Islet precursor cell (in vitro differentiated cells): ENCODE measurements around the gene XIST.
"Not testable (repeated sequence)": the region's sequence is repeated elsewhere in the genome, so short reads cannot be mapped to it uniquely, and the experiment has no call there.

ENCODE experiments used
- DNase-seq: peaks from one replicate; pipeline ENCODE4 v3.0.0-alpha.2; 2018

The XIST gene

DNA sequence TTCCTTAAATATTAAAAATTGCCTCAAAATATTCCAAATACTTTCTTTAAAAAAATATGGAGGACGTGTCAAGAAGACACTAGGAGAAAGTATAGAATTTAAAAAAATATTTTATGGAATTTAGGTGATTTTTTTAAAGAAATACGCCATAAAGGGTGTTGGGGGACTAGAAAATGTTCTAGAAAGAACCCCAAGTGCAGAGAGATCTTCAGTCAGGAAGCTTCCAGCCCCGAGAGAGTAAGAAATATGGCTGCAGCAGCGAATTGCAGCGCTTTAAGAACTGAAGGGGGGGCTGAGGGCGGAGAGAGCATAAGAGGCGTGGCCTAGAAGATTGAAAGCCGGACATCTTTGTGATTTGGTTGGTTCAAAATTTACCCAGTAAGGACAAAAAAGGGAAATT is at the start of gene XIST:
Gene XIST (minus strand): TSS at position 248 of the 400 bp plus-strand sequence.
- DNase-seq = no peak

DNA sequence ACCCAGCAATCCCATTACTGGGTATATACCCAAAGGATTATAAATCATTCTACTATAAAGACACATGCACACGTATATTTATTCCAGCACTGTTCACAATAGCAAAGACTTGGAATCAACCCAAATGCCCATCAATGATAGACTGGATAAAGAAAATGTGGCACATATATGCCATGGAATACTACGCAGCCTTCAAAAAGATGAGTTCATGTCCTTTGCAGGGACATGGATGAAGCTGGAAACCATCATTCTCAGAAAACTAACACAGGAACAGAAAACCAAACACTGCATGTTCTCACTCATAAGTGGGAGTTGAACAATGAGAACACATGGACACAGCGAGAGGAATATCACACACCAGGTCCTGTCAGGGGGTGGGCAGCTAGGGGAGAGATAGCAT is 45.8 kb upstream of the XIST start:
- DNase-seq = not testable (repeated sequence)

DNA sequence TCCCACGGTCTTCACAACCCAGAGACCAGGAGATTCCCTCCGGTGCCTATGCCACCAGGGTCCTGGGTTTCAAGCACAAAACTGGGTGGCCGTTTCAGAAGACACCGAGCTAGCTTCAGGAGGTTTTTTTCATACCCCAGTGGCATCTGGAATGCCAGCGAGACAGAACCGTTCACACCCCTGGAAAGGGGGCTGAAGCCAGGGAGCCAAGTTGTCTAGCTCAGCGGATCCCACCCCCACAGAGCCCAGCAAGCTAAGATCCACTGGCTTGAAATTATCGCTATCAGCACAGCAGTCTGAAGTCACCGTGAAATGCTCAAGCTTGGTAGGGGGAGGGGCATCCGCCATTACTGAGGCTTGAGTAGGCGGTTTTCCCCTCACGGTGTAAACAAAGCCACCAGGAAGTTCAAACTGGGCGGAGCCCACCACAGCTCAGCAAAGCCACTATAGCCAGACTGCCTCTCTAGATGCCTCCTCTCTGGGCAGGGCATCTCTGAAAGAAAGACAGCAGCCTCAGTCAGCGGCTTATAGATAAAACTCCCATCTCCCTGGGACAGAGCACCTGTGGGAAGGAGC is 40.1 kb upstream of the XIST start:
- not testable (repeated sequence) for DNase-seq

DNA sequence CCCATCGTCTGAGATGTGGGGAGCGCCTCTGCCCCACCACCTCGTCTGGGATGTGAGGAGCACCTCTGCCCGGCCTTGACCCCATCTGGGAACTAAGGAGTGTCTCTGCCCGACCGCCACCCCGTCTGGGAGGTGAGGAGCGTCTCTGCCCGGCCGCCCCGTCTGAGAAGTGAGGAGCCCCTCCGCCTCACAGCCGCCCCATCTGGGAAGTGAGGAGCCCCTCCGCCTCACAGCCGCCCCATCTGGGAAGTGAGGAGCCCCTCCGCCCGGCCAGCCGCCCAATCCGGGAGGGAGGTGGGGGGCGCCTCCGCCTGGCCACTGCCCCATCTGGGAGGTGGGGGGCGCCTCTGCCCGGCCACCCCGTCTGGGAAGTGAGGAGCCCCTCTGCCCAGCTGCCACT is 29.7 kb upstream of the XIST start:
- not testable (repeated sequence) for DNase-seq

DNA sequence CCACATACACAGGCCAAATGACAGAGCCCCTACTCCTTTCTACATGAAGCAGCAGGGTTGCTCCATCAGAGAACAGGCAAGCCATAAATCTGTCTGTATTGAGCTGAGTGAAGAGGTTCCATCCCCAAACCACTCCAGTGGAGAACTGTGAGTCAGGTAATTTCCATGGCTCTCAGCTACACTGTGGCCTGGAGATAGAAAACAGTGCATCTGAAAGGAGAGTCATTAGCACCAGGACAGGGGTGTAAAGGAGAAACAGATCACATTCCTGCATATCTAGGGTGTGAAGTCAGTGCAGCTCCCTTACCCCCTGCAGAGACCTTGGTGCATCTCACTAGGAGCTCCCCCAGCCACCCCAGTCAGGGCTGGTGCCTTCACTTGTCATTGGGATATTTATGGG is 25.2 kb upstream of the XIST start:
- peak; percentile 93 for DNase-seq

DNA sequence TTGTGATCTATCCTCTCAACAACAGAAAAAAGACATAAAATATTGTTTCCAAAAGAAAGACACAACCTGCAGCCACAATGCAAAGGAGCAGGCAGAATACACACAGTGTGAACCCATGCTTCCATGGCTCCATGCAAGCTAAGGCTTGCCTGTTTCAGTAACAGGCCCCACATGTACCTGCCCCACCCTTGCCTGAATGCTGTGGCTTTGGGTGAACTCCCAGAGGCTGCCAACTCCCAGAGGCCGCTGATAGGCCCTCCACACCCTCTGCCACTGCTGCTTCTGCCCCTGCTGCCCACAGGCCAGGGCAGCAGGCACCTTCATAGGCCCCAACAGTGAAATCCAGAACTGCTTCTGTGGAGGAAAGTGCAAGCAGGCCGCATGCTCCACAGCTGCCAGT is 24.4 kb upstream of the XIST start:
- no peak for DNase-seq

DNA sequence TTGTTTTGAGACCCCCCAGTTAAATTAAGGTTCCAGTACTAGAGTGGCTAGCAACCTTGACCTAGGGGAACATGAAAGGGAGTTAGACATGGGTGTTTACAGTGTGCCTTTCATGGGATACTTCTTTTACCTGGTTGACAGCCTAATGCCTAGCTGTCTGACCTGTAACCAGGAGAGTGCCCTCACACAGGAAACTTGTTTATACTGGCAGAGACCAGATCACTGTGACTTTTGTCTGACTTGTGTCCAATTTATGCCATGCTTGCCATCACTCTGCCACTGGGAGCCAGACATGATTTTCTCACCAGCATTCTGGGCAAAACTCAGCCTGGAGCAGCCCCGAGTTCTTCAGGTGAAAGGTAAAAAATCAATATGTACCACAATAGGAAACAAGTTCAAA is 16.4 kb upstream of the XIST start:
- no peak for DNase-seq

DNA sequence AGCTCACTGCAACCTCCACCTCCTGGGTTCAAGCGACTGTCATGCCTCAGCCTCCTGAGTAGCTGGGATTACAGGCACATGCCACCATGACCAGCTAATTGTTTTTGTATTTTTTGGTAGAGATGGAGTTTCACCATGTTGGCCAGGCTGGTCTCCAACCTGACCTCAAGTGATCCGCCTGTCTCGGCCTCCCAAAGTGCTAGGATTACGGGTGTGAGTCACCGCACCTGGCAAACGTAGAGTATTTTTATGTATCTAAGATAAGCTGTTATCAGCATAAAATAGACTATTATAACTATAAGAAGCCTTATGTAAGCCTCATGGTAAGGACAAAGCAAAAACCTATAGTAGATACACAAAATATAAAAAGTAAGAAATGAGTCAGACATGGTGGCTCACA is 14.6 kb upstream of the XIST start:
- no peak for DNase-seq

DNA sequence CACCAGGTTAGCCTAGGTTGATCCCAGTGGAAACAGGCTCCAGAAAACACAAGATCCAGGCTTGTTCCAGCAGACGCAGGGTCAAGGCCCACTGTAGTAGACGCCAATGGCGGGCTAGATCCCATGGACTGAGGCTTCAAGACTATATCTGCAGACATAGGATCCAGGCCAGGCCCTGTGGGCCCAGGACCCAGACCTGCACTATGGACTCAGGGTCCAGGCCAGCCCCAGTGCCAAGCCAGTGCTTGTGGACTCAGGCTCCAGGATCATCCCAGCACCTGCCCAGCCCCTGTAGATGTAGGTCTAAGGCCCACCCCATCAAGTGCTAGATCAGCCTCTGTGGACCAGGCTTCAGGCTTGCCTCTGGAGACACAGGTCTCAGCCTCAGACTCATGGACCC is 11.3 kb upstream of the XIST start:
- no peak for DNase-seq

DNA sequence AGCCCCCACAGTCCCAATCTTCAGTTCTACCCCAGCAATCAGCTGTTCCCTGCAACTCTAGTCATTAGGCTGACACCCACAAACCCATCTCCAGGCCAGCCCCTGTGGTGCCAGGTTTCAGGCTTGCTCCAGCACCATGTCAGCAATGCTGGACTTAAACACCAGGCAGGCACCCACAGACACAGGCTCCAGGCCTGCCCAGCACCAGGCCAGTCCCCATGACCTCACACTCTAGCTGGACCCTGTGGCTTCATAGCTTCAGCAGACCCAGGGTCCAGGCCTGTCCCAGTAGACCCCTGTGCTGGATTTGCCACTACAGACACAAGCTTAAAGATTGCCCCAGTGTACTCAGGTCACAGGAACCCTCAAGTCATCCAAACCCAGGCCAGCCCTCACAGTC is 10.8 kb upstream of the XIST start:
- no peak for DNase-seq

DNA sequence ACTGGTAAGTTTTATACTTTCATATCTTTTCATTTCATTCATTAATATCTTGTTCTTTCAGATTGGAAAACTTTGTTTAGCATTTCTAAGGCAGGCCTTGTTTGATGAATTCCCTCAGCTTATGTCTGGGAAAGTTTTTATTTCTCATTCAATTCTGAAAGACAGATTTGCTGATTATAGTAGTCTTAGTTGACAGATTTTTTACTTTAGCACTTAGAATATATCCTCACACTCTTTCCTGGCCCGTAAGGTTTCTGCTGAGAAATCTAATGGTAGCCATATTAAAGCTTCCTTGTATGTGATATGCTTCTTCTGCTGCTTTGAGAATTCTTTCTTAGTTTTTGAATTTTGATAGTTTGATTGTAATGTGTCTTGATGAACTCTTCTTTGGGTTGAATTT is 7.1 kb upstream of the XIST start:
- DNase-seq = no peak

DNA sequence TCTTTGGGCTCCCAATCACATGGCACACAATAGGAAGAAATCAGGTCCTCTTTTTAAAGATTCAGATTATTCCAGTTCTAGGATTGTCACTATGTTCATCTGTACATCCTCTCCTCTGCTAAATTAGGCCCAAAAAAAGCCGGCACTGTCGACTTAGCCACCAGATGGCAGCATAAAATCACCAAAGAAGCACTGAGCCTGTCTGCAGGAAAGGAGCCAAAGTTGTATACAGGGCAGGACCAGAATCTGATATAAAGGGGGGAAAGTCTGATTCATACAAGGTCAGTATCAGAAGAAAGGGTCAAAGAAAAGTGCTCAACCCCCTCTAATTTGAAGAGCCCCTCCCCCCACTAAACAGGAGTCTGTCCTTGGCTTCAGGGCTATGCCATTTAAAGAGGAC is 3.0 kb upstream of the XIST start:
- peak; percentile 84 for DNase-seq

DNA sequence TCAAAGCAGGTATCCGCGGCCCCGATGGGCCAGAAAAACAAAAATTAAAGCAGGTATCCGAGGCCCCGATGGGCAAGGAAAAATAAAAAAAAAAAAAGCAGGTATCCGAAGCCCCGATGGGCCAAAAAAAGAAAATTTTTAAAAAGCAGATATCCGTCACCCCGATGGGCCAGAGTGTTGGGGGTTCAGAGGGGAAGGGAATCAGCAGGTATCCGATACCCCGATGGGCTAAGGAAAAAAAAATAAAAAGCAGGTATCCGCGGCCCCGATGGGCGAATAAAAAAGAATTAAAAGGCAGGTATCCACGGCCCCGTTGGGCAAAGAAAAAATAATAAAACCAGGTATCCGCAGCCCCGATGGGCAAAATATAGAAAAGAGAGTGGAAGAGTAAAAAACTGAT is 492 bp downstream of the XIST start:
- DNase-seq = no peak

DNA sequence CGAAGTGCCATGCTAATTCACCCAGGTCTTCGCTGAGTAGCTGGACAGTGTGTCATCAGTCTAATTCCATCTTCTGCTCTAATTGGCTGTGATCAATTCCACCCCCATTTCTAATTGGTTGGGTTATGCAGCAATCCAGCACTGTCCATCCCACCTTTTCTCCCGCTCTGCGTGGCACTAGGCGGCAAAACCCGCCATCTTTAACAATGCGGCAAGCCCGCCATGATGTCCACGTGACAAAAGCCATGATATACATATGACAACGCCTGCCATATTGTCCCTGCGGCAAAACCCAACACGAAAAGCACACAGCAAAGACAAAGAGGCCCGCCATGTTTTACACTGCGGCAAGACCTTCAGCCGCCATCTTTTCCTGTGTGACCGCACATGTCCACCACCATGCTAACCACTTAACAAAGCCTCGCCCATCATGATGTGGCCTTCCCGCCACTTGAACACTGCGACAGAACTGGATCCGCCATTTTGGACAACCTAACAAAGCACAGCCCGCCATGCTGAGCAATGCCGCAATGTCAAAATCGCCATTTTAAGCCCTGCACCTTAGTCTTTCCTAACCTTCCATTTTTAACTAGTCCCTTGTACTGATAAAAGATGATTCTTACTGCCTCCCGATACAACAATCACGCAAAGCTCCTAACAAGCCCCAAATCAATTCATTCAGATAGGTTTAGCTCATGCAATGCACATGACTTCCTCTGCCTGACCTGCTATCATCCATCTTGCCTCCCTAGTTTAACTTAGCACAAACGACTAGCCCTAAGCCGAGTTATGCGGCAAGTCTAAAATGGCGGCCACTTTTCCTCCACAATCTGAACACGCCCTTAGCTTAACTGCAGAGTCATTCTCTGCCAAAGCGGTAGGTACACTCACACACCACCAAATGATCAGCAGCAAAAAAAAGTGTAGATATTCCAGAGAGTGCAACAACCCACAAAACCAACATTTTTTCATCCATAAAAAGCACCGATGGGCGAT is 1.2 kb downstream of the XIST start:
- no peak for DNase-seq

DNA sequence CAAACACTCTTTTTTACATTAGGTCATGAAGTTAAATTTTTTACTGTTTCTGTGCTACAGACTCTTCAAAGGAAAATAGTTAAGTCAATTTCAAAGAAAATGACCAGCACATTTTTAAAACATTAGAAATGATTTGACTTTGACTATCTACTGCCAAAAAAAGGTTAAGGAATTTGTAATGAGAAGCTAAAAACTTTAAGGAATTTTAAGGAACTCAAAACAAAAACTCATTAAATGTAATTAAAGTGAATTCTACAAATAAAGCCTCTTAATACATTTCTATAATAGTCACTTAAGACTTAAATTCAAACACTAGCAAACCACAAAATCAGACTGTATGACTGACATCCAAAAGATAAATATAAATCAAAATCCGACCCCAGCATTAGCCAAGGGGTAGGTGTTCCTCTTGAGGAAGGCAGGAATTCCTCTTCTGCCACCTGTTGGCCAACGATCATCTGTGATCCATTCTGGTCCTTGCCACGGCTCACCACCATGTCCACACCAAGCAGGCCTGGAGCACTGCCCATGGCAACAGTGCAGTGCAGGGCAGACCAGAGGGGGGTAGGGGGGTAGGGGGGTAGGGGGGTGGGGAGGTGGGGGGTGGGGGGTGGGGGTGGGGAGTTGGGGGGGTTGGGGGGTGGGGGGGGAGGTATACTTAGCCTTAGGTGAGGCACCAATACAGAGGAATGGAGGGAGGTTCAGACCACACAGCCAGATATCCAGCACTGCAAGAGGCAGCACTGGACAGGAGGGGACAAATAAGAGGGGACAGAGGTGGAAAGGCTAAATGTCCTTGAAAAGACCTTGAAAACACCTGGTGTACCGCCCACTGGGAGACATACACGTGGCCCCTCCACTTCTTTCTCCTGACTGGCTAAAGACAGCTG is 2.1 kb downstream of the XIST start:
- no peak for DNase-seq

DNA sequence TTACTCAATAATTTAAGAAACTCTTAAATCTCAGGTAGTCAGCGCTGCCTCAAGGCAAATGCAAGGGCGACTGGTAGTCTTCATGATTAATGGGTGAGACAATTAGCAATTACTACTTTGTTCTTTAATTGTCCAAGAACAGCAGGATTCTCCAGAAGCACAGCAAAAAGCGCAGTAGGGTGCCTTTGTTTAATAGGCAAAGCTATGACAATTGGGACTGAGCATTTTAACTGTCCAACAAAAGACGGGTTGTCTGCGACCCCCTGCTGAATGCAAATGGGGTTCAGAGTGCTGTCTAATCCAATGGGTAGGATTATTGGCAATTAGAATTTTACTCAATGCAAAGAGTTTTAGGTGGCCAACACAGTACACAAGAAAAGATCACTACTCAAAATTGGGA is 3.4 kb downstream of the XIST start:
- no peak for DNase-seq

DNA sequence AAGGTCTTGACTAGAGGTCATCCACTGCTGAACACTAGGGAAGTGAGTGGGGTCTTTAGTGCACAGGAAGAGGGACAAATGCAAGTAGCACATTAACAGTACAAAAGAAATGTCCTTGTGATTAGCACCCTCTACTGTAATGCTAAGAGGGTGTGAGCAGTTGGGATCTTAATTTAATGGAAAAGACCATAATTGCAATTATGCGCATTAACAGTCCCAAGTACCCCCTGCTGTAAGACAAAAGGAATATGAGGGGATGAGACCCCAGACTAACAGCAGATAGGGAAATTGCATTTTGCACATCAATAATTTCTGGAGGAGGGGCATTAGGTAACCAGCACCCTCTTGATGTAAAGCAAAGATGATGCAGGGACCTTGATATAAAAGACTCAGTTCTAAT is 4.5 kb downstream of the XIST start:
- DNase-seq = no peak

DNA sequence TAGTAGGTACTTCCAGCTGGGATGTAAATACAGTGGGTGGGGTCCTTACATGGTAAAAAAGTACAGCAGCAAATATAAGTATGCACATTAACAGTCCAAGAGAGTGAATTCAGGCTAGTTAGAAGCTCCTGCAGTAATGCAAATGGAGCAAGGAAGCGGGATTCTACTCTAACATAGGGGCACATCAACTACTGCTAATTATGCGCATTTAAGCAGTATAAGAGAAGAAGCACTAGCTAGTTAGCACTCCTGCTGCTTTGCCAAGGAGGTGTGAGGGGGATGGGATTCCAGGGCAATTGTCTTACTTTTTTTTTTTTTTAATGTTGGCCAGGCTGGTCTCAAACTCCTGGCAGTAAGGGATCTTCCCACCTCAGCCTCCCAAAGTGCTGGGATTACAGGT is 5.4 kb downstream of the XIST start:
- no peak for DNase-seq

DNA sequence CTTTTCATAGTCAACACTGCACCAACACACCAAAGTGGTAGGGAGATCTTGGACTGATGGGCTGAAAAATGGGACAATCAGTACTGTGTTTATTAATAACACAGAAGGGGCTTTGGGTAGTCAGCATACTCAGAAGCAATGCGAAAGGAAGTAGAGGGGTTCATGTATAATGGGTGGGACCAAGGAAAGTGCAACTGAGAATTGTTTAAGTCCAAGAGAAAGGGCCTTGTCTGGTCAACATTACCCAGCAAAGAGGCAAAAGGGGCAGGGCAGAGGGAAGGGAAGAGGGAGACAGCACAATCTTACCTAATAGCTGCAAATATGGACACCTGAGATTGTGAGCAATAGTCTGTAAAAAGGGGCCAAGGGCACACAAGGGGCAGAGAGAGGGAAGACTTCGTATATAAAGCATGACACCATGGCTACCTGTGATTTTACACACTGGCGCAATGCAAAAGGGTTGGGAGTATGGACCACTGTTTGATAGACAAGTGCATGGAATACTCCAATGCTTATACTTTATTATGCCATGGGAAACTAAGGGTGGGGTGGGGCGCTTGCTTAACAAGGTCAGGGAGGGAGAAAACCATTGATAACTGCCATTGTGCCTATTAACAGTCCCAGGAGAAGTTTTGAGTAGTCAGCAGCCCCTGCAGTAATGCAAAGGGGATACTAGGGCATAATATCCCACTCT is 9.8 kb downstream of the XIST start:
- DNase-seq = no peak

DNA sequence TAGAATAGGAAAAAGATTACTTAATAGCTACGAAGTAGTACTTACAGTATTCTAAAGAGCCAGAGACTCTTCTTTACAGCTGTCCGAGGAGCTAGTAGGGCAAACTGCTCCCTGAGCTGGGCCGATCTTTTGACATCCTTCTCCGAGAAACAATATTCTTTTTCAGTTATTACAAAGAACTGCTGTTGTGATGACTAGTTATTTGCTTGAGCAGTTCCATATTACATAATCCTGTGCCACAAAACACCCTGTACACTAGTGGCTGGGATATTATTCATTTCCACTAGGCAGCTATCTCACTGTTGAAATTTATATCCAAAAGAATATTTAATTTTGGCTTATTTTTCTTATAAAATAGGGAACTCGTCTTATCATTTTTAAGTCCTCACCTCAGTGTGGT is 11.2 kb downstream of the XIST start:
- DNase-seq = no peak

DNA sequence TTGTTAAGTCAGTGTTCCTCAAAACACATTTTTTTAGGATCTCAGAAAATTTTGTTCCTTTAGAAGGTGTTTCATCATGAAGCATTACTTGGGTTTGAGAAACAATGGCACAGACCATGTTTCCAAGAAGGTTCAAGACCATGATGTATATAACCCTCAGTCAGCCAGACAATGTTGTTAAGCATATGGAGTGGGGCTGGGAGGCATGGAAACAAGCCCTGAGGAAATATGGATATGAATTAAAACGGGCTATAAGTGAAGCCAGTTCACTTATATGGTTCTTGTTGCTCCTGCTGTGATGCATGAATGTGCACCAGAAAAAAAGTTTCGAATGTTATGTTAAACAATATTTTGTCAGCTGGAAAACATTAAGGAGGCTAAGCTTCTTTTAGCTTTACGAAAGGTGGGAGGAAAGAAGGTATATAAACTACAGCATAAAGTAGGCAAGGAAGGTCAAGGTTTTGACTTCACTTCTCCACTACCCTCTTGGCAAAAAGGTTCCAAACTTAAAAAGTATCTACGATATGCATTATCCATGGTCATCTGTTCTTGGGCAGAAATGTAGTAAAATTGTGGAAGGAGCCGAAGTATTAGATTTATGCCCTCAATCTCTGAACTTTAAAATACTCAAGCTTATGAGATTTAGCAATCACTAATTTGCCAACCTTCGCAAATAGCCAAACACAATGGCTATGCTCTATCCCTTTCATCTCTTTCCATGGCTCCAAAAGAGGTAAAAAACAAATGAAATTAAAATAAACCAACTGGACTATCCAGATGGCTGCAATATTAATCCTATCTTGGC is 12.2 kb downstream of the XIST start:
- no peak for DNase-seq

DNA sequence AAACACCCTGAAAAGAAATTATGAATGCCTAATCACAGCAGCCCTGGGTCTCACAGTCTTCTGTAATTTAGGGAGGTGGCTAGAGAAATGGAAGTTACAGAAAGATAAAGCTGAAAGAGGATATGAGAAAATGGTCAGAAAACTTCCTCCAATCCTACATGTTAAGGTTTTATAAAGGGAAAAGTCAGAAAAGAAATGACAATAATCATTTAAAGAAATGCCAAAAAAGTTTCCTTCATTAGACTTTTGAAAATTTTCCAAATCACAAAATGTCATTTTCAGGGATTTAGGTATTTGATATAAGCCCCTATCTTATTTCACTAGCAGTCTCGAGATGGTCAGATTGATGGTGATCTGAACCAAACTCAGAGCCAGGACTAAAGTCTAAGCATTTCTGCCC is 13.4 kb downstream of the XIST start:
- DNase-seq = no peak
